ENCODE results near the gene SULT1A2. TPM values are rescaled to one million over a fixed set of nuclear protein-coding genes. Genes with fewer than 3 reads are reported as not detected.
A peak's percentile ranks its signal among the peaks of the same experiment; 100 is the strongest.

SULT1A2 gene
- total and polyA plus RNA-seq, 2 of the 4 experiments (the other 2 are of a cell fraction) = 0.09 TPM; not detected in 1

DNA sequence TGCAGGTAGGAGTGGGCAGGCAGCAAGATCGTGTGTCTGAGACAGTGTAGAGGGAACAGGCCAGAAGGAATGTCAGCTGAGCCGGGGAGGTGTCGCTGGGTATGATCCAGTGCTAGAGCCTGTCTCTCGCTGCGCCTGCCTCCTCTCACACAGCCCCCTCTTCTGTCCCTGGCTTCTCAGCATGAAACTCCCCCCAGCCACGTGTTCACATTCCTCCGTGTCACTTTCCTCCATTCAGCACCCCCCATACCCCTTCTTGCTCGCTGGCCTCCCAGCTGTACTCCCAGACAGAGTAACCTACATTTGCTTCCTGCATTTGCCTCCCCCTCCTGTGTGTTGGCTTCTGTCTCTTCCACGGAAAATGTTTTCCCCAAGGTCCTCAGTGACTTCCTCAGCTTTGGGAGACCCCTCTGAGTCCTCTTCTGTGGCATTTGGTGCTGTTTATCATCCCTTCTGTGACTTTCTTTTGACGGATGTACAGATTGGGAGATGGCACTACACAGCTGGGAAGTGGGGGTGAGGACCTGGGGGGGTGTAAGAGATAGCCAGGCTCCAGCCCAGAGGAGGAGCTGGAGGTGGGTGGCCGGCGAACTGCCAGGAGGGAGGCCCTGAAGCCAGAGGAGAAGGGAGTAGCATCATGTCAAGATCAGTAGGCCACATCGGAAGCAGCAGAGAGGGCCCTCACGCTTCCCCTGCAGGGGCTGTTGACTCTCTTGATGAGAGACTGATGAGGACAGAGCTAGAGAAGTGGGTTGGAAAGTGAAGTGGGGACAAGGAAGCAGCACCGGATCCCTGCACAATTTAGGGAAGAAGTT, 23.9 kb downstream of the SULT1A2 start:
- Histone ChIP-seq H3K4ac (ENCODE audit: low read depth, low read length) (no peak overlapping the region), H3K79me1 (ENCODE audit: low read depth in 1 of 2, low read length in 2 of 2) (peaks cover 6 to 11% of the 10 kb centered on the region in 2 experiments; a peak in 2 of 4 replicates), H3K14ac (replicated peaks; ENCODE audit: low read depth, low read length) (no peak overlapping the region), H4K8ac (ENCODE audit: low read depth in 2 of 2, low read length in 2 of 2) (peak overlapping the region in 1 of 2 experiments; percentile 50; a peak in 2 of 4 replicates), H3K4me3 (ENCODE audit: insufficient read depth, low read depth, low read length) (no peak overlapping the region), H2AK5ac (ENCODE audit: low read depth, low read length) (no peak overlapping the region), H2BK5ac (ENCODE audit: low read depth, low read length, poor library complexity, severe bottlenecking) (no peak overlapping the region), H2BK120ac (ENCODE audit: low read depth, low read length) (no peak overlapping the region), H3K4me2 (ENCODE audit: low read depth, low read length) (peak overlapping the region; percentile 27; the same call in 1 of the 2 replicates), H2AK9ac (replicated peaks; ENCODE audit: low read depth, low read length, poor library complexity) (no peak overlapping the region), H3K18ac (ENCODE audit: low read depth, low read length) (no peak overlapping the region), H3K27ac (ENCODE audit: insufficient read depth, low read length) (no peak overlapping the region), H2AFZ (replicated peaks; ENCODE audit: low read length, poor library complexity) (peak overlapping the region; percentile 71), H4K20me1 (ENCODE audit: insufficient read depth, low read length) (no peaks in the 10 kb centered on the region), H3K23ac (ENCODE audit: low read depth, low read length) (no peak overlapping the region), H4K5ac (ENCODE audit: low read depth, low read length) (peak overlapping the region; percentile 1; the same call in 1 of the 2 replicates), H4K91ac (ENCODE audit: insufficient read depth, low read depth, low read length) (no peak overlapping the region), H3K56ac (ENCODE audit: extremely low read depth, insufficient read depth, low read length) (no peak overlapping the region), H2BK15ac (ENCODE audit: low read depth, low read length) (no peak overlapping the region), H3K4me1 (ENCODE audit: control insufficient read depth, insufficient read depth, low read length) (peaks cover 9% of the 10 kb centered on the region), H3K27me3 (ENCODE audit: control insufficient read depth, insufficient read depth, low read length) (no peaks in the 10 kb centered on the region), H3K9me3 (ENCODE audit: control insufficient read depth, insufficient read depth, low read length) (no peaks in the 10 kb centered on the region), H2BK20ac (ENCODE audit: low read depth, low read length) (no peak overlapping the region), H3K9ac (ENCODE audit: low read depth, low read length) (no peak overlapping the region), H3K9me1 (ENCODE audit: insufficient read depth, low read length) (no peaks in the 10 kb centered on the region; the same call in 1 of the 2 replicates), H3K36me3 (ENCODE audit: control insufficient read depth, insufficient read depth, low read length) (no peaks in the 10 kb centered on the region)
- dilution Hi-C loops (cut with HindIII; ENCODE audit: low sequenced_read_pairs, unreplicated experiment) (no loop called here), in situ Hi-C loops (cut with MboI; ENCODE audit: low sequenced_read_pairs) (no loop called here), intact Hi-C loops (cut with micrococcal nuclease) (no loop called here)
- ChIA-PET POLR2A (ENCODE audit: unreplicated experiment) (no interaction called here), CTCF (no interaction called here)
- 32% methylated on average over 5 of the region's 15 CpGs; no CpG with 5 or more reads in 1 of the 2 experiments for WGBS, 2 experiments (ENCODE audit: extremely low coverage in 2 of 2, insufficient read length in 1 of 2)
- peak; percentile 73 for ATAC-seq (ENCODE audit: low read depth)
- no TSS peak for BruUV-seq (replicated peaks)
- DNase-seq = peak; percentile 14
- TF ChIP-seq MAZ (IDR thresholded peaks at IDR 0.05; ENCODE audit: borderline replicate concordance, low read depth, low read length) = no peak
- no peak for TF ChIP-seq SMC3 (IDR thresholded peaks at IDR 0.05; ENCODE audit: low read depth, low read length)

All from IMR-90 (cell line).